Measurements from ENCODE around the gene ZDHHC5. TPM values are rescaled to one million over a fixed set of nuclear protein-coding genes. Genes with fewer than 3 reads are reported as not detected.
A peak's percentile ranks its signal among the peaks of the same experiment; 100 is the strongest.
"Not testable (repeated sequence)": the region's sequence is repeated elsewhere in the genome, so short reads cannot be mapped to it uniquely, and the experiment has no call there.

Gene ZDHHC5
- total RNA-seq, 2 experiments from 2014 or later: 62.9 to 65.5 TPM

DNA sequence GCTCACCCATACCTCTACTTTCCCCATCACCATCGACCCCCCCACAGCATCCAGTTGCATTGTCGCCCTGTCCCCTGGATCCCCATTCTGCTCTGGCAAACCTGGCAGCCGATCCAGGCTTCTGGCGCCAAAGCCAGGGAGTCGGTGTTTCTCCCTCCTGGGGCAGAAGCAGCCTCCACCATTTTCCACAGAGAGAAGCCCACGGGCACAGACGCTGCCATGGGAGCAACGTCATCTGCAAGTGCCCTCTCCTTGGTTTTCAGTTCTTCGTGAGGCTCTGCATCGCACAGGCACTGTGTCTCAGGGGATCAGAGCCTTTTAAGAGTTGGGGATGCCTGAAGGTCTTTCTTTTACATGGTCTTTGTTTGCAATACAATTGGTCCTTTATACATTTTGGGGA lies 20.5 kb upstream of the ZDHHC5 start:
- Mint-ChIP-seq H3K36me3 (ENCODE audit: low read depth) (peaks cover 2% of the 10 kb centered on the region), H3K27me3 (peaks cover 58% of the 10 kb centered on the region), H3K4me3 (no peak overlapping the region), H3K4me1 (peaks cover 55% of the 10 kb centered on the region), H3K27ac (no peak overlapping the region), H3K9me3 (no peaks in the 10 kb centered on the region)
- ChIA-PET CTCF (interaction anchor here (1.1 to 1.7 kb wide), 2 partner anchors 15 to 79 kb away, joined by 3 to 9 read pairs; partner anchors contain the start of gene UBE2L6), POLR2A (no interaction called here)
- no peak for DNase-seq

DNA sequence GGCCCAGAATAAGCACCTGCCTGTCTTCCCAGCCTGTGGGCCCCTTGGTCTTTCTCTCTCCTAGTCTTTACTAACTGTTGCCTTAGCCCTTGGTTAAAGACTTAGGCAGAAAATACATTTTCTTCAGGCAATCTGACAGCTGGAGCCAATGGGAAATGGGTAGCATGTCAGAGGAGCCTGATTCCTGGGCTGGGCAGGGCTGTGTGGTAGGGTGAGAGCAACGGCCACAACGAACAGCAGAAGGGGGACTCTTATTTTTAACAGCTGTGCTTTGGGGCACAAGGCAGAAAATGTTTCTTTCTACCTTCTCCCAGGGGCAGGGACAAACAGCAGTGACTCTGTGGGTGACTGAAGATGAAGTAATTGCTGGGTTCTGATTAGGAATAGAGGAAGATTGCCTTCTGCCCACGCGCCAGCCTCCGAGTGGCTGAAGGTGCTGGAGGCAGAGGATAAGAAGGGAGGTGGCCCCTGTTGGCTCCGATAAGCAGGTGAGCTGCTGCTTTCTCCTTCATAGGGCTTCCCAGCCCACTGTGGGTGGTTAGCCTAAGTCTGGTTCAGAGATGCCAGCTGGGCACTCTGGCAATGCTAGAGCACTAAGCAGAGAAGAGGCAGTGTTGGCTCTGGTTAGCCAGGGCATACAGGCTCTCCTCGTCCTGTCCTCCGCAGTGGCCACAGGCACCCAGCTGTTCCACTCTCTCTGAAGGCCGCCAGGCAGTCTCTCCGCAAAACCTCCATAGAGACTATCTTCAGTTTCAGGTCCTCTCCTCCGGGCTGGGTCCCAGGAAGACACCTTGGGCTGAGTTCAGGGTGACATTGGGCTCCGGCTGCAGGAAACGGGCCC lies 19.7 kb upstream of the ZDHHC5 start:
- no peak for DNase-seq
- H3K4me3 Mint-ChIP-seq: peak overlapping the region; percentile 68
- H3K36me3 Mint-ChIP-seq (ENCODE audit: low read depth): peaks cover 2% of the 10 kb centered on the region
- POLR2A ChIA-PET: interaction anchor here (0.6 kb wide), 1 partner anchor 47 kb away, joined by 5 read pairs; no protein-coding TSS in a partner anchor
- peaks cover 56% of the 10 kb centered on the region for H3K27me3 Mint-ChIP-seq
- no peaks in the 10 kb centered on the region for H3K9me3 Mint-ChIP-seq
- CTCF ChIA-PET: interaction anchor here (1.7 to 1.9 kb wide), 2 partner anchors 8 to 14 kb away, joined by 3 to 12 read pairs; no protein-coding TSS in a partner anchor
- peaks cover 63% of the 10 kb centered on the region for H3K4me1 Mint-ChIP-seq
- peak overlapping the region; percentile 38 for H3K27ac Mint-ChIP-seq

DNA sequence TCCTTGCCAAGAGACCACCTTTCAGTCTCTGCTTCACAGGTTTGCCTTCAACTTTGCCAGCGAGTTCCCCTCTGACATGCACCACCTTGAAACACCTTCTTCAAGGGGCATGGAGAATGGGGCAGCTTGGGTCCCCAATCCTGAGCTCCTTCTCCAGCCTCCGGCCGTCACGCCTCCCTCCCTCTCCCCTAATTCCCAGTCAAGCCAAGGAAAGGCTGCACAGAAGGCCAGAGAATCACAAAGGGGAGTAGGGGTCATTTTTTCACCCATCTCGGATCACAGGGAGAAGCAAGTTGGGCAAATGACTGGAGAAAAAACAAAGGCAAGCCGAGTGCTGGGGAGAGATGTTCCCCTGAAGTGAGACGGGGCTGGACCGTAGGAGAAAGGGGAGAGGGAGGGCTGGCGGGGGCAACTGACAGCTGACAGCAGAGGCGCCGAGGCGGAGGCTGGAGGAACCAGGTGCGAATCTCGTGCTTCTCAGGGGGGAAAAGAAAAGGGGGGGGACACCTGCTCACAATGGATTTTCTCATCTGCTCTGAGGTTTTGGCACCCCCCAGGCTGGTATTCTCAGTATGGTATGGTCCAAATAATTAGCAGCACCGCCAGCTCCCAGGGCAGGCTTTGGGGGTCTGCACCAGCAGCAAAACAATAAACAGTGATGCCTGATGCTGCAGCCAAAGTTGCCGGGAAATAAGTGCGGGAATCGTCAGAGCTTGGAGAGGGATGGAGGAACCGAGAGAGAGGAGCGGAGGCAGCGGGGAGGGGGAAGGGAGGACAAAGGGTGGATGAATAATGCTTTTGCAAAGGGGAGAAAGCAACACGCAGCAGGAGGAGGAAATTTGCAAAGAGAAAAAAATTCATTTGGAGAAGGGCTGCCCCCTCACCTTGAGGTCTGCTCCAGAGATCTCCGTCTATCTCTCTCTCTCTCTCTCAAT lies 18.8 kb upstream of the ZDHHC5 start:
- POLR2A ChIA-PET: interaction anchor here (0.6 kb wide), 1 partner anchor 48 kb away, joined by 5 read pairs; no protein-coding TSS in a partner anchor
- DNase-seq: no peak
- Mint-ChIP-seq H3K27me3 (peaks cover 49% of the 10 kb centered on the region), H3K9me3 (no peaks in the 10 kb centered on the region), H3K36me3 (ENCODE audit: low read depth) (peaks cover 2% of the 10 kb centered on the region), H3K27ac (peak overlapping the region; percentile 85), H3K4me1 (peaks cover 65% of the 10 kb centered on the region), H3K4me3 (peak overlapping the region; percentile 68)
- CTCF ChIA-PET: interaction anchor here (1.7 to 1.9 kb wide), 2 partner anchors 9 to 14 kb away, joined by 3 to 12 read pairs; no protein-coding TSS in a partner anchor

DNA sequence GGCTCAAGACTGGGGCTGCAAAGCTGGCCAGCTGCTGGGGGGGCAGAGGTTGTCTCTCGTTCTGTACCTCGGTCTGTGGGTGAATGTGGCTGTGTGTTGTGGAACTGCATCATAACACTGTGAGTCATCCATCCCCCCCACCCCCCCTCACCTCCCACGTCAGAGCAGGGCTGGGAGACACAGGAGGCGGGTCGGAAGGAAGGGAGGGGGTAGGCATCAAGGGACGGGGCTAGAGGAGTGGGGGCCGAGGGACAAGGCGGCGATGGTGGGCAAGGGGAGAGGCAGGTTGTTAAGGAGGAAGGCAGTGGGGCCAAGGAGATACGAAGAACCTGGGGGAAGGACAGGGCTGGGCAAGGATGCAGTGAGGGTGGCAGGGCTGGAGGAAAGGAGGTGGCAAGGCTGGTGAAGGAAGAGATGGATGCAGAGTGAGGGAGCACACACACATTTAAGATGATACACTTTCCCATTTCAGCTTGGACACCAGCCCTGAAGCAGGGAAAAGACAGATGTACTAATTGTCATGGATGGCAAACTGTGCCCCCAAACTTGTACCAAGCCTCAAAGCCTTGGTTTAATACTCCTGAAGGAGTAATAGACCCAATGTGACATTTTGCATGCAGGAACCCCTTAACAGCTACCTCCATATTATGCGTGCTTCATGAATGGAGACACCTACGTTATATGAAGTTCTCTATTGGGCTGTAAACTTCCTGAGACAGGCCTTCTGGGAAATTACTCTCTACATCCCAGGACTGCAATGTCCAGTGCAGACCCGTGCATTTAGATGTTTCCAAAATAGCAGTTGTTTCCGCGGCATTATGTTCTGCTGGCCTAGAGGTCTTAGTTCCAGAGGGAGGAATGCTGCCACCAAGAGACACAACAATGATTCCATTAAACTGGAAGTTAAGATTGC lies 17.8 kb upstream of the ZDHHC5 start, which contains the start of gene YPEL4:
YPEL4 (minus strand) TSS at position 87 of the 913 bp plus-strand sequence. CDS start 2,805 bp downstream, outside the sequence.
- peak; percentile 73 for DNase-seq
- peaks cover 63% of the 10 kb centered on the region for H3K4me1 Mint-ChIP-seq
- no peaks in the 10 kb centered on the region for H3K9me3 Mint-ChIP-seq
- H3K4me3 Mint-ChIP-seq: peak within 1 kb of the TSS; percentile 68
- H3K27me3 Mint-ChIP-seq: peaks cover 46% of the 10 kb centered on the region
- POLR2A ChIA-PET: no interaction called here
- H3K27ac Mint-ChIP-seq: peak within 1 kb of the TSS; percentile 85
- H3K36me3 Mint-ChIP-seq (ENCODE audit: low read depth): peaks cover 2% of the 10 kb centered on the region
- CTCF ChIA-PET: interaction anchor here (1.9 kb wide), 1 partner anchor 10 kb away, joined by 12 read pairs; no protein-coding TSS in a partner anchor

DNA sequence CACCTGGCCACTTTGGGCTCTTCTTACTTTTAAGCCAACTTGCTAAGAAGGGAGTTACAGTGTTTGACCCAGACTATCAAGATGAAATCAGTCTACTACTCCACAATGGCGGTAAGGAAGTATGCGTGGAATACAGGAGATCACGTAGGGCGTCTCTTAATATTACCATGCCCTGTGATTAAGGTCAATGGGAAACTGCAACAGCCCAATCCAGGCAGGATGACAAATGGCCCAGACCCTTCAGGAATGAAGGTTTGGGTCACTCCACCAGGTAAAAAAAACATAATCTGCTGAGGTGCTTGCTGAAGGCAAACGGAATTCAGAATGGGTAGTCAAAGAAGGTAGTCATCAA lies 17.2 kb upstream of the ZDHHC5 start:
- H3K36me3 Mint-ChIP-seq (ENCODE audit: low read depth): peaks cover 2% of the 10 kb centered on the region
- H3K4me3 Mint-ChIP-seq: no peak overlapping the region
- H3K27ac Mint-ChIP-seq: no peak overlapping the region
- H3K4me1 Mint-ChIP-seq: peaks cover 59% of the 10 kb centered on the region
- CTCF ChIA-PET: interaction anchor here (2.1 kb wide), 1 partner anchor 9 kb away, joined by 7 read pairs; no protein-coding TSS in a partner anchor
- DNase-seq: no peak
- POLR2A ChIA-PET: no interaction called here
- H3K9me3 Mint-ChIP-seq: no peaks in the 10 kb centered on the region
- H3K27me3 Mint-ChIP-seq: peaks cover 42% of the 10 kb centered on the region

DNA sequence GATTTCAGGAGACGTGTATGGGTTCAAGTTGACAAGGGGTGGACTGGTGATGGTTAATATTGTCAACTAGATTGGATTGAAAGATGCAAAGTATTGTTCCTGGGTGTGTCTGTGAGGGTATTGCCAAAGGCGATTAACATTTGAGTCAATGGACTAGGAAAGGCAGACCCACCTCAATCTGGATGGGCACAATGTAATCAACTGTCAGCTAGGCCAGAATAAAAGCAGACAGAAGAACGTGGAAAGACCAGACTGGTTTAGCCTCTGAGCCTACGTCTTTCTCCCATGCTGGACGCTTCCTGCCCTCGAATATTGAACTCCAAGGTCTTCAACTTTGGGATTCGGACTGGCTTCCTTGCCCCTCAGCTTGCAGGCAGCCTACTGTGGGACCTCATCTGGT lies 16.5 kb upstream of the ZDHHC5 start:
- ChIA-PET CTCF (interaction anchor here (2.1 kb wide), 1 partner anchor 10 kb away, joined by 7 read pairs; no protein-coding TSS in a partner anchor), POLR2A (no interaction called here)
- no peaks in the 10 kb centered on the region for H3K9me3 Mint-ChIP-seq
- no peak for DNase-seq
- H3K4me3 Mint-ChIP-seq: no peak overlapping the region
- peaks cover 55% of the 10 kb centered on the region for H3K4me1 Mint-ChIP-seq
- no peak overlapping the region for H3K27ac Mint-ChIP-seq
- peaks cover 35% of the 10 kb centered on the region for H3K27me3 Mint-ChIP-seq
- H3K36me3 Mint-ChIP-seq (ENCODE audit: low read depth): peaks cover 2% of the 10 kb centered on the region

DNA sequence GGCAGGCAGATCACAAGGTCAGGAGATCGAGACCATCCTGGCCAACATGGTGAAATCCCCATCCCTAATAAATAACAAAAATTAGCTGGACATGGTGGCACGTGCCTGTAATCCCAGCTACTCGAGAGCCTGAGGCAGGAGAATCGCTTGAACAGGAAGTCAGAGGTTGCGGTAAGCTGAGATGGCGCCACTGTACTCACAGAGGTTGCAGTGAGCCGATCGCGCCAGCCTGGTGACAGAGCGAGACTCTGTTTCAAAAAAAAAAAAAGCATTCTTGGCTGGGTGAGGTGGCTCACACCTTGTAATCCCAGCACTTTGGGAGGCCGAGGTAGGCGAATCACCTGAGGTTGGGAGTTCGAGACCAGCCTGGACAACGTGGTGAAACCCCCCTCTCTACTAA lies 15.7 kb upstream of the ZDHHC5 start:
- H3K36me3 Mint-ChIP-seq (ENCODE audit: low read depth); H3K9me3 Mint-ChIP-seq; POLR2A ChIA-PET: not testable (repeated sequence)
- Mint-ChIP-seq H3K27me3 (peaks cover 27% of the 10 kb centered on the region), H3K27ac (peak overlapping the region; percentile 88), H3K4me3 (peak overlapping the region; percentile 44), H3K4me1 (peaks cover 54% of the 10 kb centered on the region)
- CTCF ChIA-PET: interaction anchor here (0.6 to 2.1 kb wide), 6 partner anchors 11 to 309 kb away, joined by 3 to 10 read pairs (median 4); no protein-coding TSS in a partner anchor
- peak; percentile 40 for DNase-seq

DNA sequence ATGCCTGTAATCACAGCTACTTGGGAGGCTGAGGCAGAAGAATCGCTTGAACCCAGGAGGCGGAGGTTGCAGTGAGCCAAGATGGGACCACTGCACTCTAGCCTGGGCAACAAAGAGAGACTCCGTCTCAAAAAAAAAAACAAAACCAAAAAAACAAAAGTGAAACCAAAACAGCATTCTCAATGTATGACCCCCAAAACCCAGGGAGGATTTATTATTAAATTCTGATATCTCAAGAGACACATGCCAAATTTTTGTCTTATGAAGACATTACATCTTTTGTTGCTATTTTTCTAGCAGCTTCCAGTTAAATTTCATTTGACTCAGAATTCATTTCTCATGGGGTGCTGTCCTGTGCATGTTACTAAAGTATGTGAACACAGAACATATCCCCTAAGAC lies 15.3 kb upstream of the ZDHHC5 start:
- Mint-ChIP-seq H3K27ac (peak overlapping the region; percentile 88), H3K4me3 (peak overlapping the region; percentile 44), H3K9me3 (no peaks in the 10 kb centered on the region), H3K36me3 (ENCODE audit: low read depth) (peaks cover 2% of the 10 kb centered on the region), H3K4me1 (peaks cover 58% of the 10 kb centered on the region), H3K27me3 (peaks cover 22% of the 10 kb centered on the region)
- no peak for DNase-seq
- CTCF ChIA-PET: interaction anchor here (0.6 to 2.1 kb wide), 6 partner anchors 11 to 310 kb away, joined by 3 to 10 read pairs (median 4); no protein-coding TSS in a partner anchor
- POLR2A ChIA-PET: no interaction called here

DNA sequence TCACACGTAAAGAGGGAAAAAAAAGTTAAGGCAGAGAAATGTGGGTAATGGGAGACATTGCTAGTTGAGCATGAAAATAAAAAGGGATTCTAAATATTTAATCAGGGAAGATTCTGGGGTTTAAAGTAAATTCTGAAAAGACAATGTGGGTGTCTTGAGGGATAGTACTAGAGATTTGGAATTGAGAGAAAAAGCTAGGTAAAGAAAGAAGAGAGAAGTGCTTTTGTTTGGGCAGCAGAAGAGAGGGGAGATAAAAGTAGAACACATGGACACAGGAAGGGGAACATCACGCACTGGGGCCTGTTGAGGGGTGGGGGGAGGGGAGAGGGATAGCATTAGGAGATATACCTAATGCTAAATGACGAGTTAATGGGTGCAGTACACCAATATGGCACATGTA lies 14.8 kb upstream of the ZDHHC5 start:
- DNase-seq: no peak
- peaks cover 6% of the 10 kb centered on the region for H3K36me3 Mint-ChIP-seq (ENCODE audit: low read depth)
- H3K9me3 Mint-ChIP-seq: no peaks in the 10 kb centered on the region
- no peak overlapping the region for H3K4me3 Mint-ChIP-seq
- POLR2A ChIA-PET: no interaction called here
- peaks cover 17% of the 10 kb centered on the region for H3K27me3 Mint-ChIP-seq
- peaks cover 57% of the 10 kb centered on the region for H3K4me1 Mint-ChIP-seq
- peak overlapping the region; percentile 88 for H3K27ac Mint-ChIP-seq
- CTCF ChIA-PET: interaction anchor here (0.8 to 1.5 kb wide), 2 partner anchors 9 to 14 kb away, joined by 4 read pairs; no protein-coding TSS in a partner anchor

DNA sequence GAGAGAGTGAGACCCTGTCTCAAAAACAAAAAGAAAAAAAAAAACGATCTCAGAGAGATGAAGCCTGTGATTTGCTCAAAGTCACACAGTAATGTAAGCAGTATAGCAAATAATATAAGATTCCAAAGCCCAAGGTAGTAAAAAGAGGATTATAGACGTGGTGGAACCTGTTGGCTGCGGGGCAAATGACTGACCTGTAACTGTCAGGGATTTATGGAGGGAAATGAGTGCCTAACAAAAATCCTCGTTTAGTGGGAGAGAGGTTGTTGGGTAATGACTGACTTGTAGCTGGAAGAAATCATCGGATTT lies 11.1 kb upstream of the ZDHHC5 start:
- ChIA-PET POLR2A (no interaction called here), CTCF (interaction anchor here (1.6 to 3.0 kb wide), 2 partner anchors 9 to 17 kb away, joined by 7 to 9 read pairs; no protein-coding TSS in a partner anchor)
- H3K27ac Mint-ChIP-seq: peak overlapping the region; percentile 94

DNA sequence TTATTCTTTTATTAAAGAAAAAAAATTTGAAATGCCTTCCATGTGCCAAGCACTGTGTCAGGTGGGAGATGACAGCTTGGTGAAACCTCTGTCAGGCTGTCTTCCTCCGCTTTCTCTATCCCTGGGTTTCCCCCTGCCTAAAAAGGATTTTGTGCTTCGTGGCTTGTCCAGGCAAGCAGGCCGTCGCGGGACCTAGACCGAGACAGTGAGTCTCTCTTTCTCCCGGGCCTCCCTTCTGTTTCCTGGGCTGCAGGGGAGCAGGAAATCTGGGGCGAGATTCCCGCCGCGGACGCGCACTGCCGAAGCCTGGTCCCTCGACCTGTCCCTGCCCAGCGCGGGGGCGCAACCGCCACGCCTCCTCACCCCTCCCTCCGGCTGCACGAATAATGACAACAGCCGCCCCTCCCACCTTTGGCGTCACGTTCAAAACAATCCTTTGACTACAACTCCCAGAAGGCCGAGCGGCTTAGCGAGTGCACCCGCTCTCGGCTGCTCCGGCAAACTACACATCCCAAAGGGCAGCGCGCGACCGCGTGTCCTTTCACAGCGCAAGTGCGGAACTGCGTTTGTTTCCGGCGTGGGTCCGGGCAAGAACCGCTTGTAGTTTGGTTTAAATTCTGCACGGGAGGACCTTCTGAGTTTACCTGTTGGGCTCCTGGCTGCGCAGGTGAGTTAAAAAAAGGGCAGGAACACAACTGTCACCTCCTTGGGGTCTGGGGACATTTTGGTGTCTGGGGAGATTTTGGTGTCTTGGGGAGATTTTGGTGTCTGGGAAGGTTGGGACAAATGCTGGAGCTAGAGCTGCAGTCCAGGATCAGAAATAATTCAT lies 10.5 kb upstream of the ZDHHC5 start, which contains the start of gene CLP1:
CLP1 (plus strand) TSS at position 569 of the 829 bp plus-strand sequence. CDS start 1,715 bp downstream, outside the sequence.
- H3K4me3 Mint-ChIP-seq: peak within 1 kb of the TSS; percentile 100
- ChIA-PET POLR2A (no interaction called here), CTCF (interaction anchor here (1.6 to 3.0 kb wide), 2 partner anchors 9 to 18 kb away, joined by 7 to 9 read pairs; no protein-coding TSS in a partner anchor)
- DNase-seq: peak; percentile 100
- no peaks in the 10 kb centered on the region for H3K27me3 Mint-ChIP-seq
- H3K36me3 Mint-ChIP-seq (ENCODE audit: low read depth): peaks cover 32% of the 10 kb centered on the region
- H3K4me1 Mint-ChIP-seq: peaks cover 41% of the 10 kb centered on the region
- H3K27ac Mint-ChIP-seq: peak within 1 kb of the TSS; percentile 94
- H3K9me3 Mint-ChIP-seq: no peaks in the 10 kb centered on the region

More for the DNA sequence above, 11.1 kb upstream of the ZDHHC5 start:
- DNase-seq: no peak
- peaks cover 28% of the 10 kb centered on the region for H3K36me3 Mint-ChIP-seq (ENCODE audit: low read depth)
- peaks cover 44% of the 10 kb centered on the region for H3K4me1 Mint-ChIP-seq
- H3K27me3 Mint-ChIP-seq: no peaks in the 10 kb centered on the region
- no peaks in the 10 kb centered on the region for H3K9me3 Mint-ChIP-seq
- peak overlapping the region; percentile 100 for H3K4me3 Mint-ChIP-seq

Measured in activated CD4-positive, alpha-beta T cell treated with anti-CD3 and anti-CD28 coated beads, Interleukin-2, amount 10 ng/mL, durations not matched to agents 7 days and 5 days (primary cell).